ENCODE data around the gene ZFR. TPM values are rescaled to one million over a fixed set of nuclear protein-coding genes. Genes with fewer than 3 reads are reported as not detected.

ZFR gene
- total RNA-seq, 1 donor, result 122 TPM

- H3K4me3 ChIP-seq (ENCODE audit: low read depth, low read length), result no peak overlapping the region
- peak; percentile 21 for DNase-seq (ENCODE audit: low read depth)
- no peak for TF ChIP-seq CTCF (IDR thresholded peaks at IDR 0.05; ENCODE audit: insufficient read depth, low read depth, low read length)
Measured at GRCh38 chr5:32420506-32420905, 24.0 kb downstream of the ZFR start.

DNA sequence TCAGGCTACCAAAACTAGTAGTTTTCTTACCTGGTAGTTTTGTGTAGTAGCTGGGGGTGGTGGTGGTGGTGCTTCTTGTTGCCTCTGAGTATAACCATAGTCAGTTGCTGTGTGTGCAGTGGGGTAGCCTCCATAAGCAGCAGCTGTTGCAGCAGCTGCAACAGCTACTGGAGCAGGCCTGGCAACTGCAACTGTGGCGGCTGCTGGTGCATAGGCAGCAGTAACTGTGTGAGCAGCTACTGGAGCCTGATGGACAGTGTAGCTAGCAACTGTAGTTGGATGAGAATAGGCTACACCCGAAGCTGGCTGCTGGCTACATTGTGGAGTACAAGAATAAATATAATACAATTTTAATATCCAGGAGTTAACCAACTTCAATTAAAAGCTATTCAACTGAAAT is 24.7 kb downstream of the ZFR start:
- TF ChIP-seq CTCF (IDR thresholded peaks at IDR 0.05; ENCODE audit: insufficient read depth, low read depth, low read length), result no peak
- no peak overlapping the region for H3K4me3 ChIP-seq (ENCODE audit: low read depth, low read length)
- no peak for DNase-seq (ENCODE audit: low read depth)

DNA sequence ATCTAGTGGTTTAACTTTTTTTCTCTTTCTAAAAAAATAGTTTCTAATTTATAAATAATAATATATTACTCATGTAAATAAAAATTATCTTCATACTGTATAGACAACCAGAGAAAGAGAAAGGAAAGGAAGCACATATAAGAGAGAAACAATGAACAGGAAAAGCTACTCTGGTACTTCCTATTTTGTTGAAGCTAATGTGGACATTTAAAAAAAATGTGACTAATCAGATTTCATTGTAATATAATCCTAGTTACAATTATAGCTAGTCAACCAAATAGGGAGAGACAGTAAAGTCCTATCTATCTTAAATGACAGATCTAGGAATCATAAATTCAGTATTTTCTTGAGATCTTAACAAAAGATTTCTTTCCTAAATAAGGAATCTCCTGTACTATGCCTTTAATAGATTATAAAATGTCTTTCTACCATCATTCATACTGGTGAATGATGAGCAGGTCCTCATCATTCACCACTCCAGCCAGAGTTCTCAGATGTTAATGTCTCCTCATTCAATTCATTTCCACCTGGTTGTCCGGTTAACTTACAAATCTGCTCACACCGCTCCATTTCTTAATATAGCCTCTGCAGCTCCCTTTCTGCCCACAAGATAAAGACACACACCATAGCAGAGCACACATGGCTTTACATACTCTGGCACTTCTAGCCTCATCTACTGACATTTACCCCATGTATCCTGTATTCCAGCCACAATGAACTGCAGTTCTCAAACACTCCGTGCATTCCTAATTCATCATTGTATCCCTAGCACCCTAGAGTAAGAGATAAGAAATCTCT is 30.9 kb downstream of the ZFR start:
- H3K4me3 ChIP-seq (ENCODE audit: low read depth, low read length), result no peak overlapping the region
- no peak for TF ChIP-seq CTCF (IDR thresholded peaks at IDR 0.05; ENCODE audit: insufficient read depth, low read depth, low read length)
- no peak for DNase-seq (ENCODE audit: low read depth)

GRCh38 chr5:32410630-32411029 is 33.9 kb downstream of the ZFR start:
- no peak overlapping the region for H3K4me3 ChIP-seq (ENCODE audit: low read depth, low read length)
- DNase-seq (ENCODE audit: low read depth), result no peak
- no peak for TF ChIP-seq CTCF (IDR thresholded peaks at IDR 0.05; ENCODE audit: insufficient read depth, low read depth, low read length)

DNA sequence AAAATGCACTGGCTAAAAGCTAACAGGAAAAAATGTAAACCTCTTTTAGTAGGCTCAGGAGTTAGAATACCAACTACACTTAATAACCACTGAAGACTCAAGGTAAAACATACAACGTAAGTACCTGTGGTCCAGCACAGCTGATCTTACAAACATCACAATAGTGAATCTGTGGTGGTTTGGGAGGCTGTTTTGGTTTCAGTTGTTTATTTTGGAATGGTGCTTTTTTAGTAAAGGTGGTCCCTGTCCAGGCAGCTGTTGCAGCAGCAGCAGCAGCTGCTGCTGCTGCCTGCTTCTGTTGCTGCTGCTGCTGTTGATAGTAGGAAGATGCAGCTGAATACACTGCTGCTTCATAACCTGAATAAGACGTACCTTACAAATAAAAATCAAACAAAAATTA is 37.9 kb downstream of the ZFR start:
- H3K4me3 ChIP-seq (ENCODE audit: low read depth, low read length), result no peak overlapping the region
- TF ChIP-seq CTCF (IDR thresholded peaks at IDR 0.05; ENCODE audit: insufficient read depth, low read depth, low read length), result no peak
- DNase-seq (ENCODE audit: low read depth), result no peak

GRCh38 chr5:32405507-32405906 is 39.0 kb downstream of the ZFR start:
- no peak for TF ChIP-seq CTCF (IDR thresholded peaks at IDR 0.05; ENCODE audit: insufficient read depth, low read depth, low read length)
- DNase-seq (ENCODE audit: low read depth), result no peak

DNA sequence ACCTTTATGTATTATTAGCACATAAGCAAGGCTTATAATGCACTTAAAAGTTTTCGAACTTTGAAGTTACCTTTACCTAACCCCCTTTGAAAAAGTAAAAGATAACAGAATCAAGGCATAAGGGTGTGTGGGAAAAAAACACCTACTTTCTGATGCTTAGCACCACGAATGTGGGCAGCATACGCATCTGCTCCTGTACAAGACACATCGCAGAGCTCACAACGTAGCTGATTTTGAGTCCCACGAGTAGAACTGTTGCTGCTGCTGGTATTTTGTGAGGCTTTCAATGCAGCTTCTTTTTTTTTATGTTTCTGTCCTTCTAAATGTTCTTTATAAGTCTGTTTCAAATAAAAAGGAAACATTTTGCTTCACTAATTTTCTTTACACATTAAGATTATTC is 40.8 kb downstream of the ZFR start:
- no peak for TF ChIP-seq CTCF (IDR thresholded peaks at IDR 0.05; ENCODE audit: insufficient read depth, low read depth, low read length)
- DNase-seq (ENCODE audit: low read depth), result no peak
- H3K4me3 ChIP-seq (ENCODE audit: low read depth, low read length), result no peak overlapping the region

More at GRCh38 chr5:32405507-32405906, 39.0 kb downstream of the ZFR start:
- H3K4me3 ChIP-seq (ENCODE audit: low read depth, low read length), result no peak overlapping the region
